Measurements from ENCODE around the gene VIPR2.

Gene VIPR2

GRCh38 chr7:159000859-159001435 is 143.7 kb downstream of the VIPR2 start:
- TF ChIP-seq, protein P1, sequence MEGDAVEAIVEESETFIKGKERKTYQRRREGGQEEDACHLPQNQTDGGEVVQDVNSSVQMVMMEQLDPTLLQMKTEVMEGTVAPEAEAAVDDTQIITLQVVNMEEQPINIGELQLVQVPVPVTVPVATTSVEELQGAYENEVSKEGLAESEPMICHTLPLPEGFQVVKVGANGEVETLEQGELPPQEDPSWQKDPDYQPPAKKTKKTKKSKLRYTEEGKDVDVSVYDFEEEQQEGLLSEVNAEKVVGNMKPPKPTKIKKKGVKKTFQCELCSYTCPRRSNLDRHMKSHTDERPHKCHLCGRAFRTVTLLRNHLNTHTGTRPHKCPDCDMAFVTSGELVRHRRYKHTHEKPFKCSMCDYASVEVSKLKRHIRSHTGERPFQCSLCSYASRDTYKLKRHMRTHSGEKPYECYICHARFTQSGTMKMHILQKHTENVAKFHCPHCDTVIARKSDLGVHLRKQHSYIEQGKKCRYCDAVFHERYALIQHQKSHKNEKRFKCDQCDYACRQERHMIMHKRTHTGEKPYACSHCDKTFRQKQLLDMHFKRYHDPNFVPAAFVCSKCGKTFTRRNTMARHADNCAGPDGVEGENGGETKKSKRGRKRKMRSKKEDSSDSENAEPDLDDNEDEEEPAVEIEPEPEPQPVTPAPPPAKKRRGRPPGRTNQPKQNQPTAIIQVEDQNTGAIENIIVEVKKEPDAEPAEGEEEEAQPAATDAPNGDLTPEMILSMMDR (IDR thresholded peaks at IDR 0.05) = no peak

DNA sequence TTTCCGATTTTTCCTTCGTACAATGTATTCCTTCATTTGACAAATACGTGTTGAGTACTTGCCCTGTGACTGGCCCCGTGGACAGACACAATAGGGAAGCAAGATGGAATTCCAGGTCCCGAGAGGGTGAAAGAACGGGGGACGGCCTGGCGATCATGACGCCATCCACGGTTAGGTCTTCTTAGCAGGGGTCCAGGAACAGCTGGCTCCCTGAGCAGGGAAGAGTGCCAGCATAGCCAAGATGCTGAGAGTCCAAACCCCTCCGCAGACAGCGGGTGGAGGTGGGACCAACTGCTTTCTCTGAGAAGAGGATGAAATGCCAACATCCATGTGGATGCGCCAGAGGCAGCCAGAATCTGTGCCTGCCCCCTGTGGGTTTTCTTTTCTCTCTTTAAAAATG is 144.6 kb downstream of the VIPR2 start:
- TF ChIP-seq, protein P1 (IDR thresholded peaks at IDR 0.05) = no peak

- TF ChIP-seq, protein P1 (IDR thresholded peaks at IDR 0.05) = no peak
Observed at GRCh38 chr7:158999496-158999895, 145.2 kb downstream of the VIPR2 start.

DNA sequence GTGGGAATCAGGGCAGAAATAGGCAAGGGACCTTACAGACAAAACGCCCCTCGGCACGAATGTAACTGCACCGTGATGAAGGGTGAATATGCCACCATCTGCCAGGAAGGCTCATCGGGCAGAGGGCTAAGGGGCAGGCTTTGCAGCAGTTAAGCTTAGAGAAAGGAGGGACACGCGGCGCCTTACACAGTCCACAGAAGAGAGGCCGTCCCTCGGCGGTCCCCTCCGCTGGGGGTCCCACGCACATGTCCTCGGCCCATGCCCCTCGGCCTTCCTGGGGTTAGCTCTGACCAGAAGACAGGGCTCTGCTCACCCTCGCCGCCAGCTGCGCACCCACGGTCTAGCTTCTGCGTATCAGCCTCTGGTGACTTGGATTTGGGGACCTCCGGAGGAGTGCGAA is 147.2 kb downstream of the VIPR2 start:
- TF ChIP-seq, protein P1 (IDR thresholded peaks at IDR 0.05) = no peak

- TF ChIP-seq, protein P1 (IDR thresholded peaks at IDR 0.05) = no peak
Observed at GRCh38 chr7:158997110-158997453, 147.6 kb downstream of the VIPR2 start.

- TF ChIP-seq, protein P1 (IDR thresholded peaks at IDR 0.05) = no peak
Observed at GRCh38 chr7:158996214-158997109, 148.2 kb downstream of the VIPR2 start.

DNA sequence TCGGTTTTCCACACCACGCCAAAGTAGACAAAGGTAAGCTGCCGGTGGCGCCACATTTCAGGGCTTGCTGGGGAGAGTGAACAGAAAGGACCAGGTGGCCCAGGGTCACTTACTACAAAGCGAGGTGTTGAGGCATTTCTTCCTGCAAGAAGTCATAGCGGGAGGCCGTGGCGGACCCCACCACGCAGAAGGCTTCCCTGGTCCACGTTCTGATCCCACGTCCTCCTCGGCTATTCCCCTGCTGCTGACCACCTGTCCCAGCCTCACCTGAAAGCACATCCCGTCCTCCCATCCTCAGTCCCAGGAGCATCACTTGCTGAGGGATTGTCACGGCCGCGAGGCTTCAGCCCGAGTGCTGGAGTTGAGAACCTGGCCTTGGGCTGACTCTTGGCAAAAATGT is 149.2 kb downstream of the VIPR2 start:
- TF ChIP-seq, protein P1 (IDR thresholded peaks at IDR 0.05) = no peak

Measured in LNCAP (cell line).